H9 (cell line): Measurements from ENCODE around the gene EIF3D. TPM values are rescaled to one million over a fixed set of nuclear protein-coding genes. Genes with fewer than 3 reads are reported as not detected.

Experiments used
- DNase-seq: peaks from one replicate; pipeline ENCODE4 v3.0.0-alpha.2; 2017
- H2AFZ ChIP-seq: one replicate; pipeline ENCODE4 v1.6.1; 2013; ENCODE audit warnings: mild to moderate bottlenecking, low read length, control low read depth, moderate library complexity
- H2AK5ac ChIP-seq: 2 replicates; pipeline ENCODE4 v1.6.1; 2013; ENCODE audit warnings: low read length, control low read depth, mixed read lengths; ENCODE audit not compliant: insufficient read length
- H2BK120ac ChIP-seq: one replicate; pipeline ENCODE4 v1.6.1; 2013; ENCODE audit warnings: low read depth, mild to moderate bottlenecking, low read length, control low read depth, inconsistent platforms; ENCODE audit not compliant: poor library complexity, severe bottlenecking
- H2BK12ac ChIP-seq: 2 replicates; pipeline ENCODE4 v1.6.1; 2013; ENCODE audit warnings: low read length, control low read depth, mixed read lengths, low read depth; ENCODE audit not compliant: insufficient read length
- H2BK15ac ChIP-seq: 2 replicates; pipeline ENCODE4 v1.6.1; 2013; ENCODE audit warnings: low read depth, low read length, control low read depth
- H2BK20ac ChIP-seq: one replicate; pipeline ENCODE4 v1.6.1; 2013; ENCODE audit warnings: low read depth, mild to moderate bottlenecking, low read length, control low read depth, inconsistent platforms; ENCODE audit not compliant: poor library complexity, severe bottlenecking
- H2BK5ac ChIP-seq: 2 replicates; pipeline ENCODE4 v1.6.1; 2013; ENCODE audit warnings: low read length, control low read depth, mixed read lengths; ENCODE audit not compliant: insufficient read length
- H3K14ac ChIP-seq: 2 replicates; pipeline ENCODE4 v1.6.1; 2013; ENCODE audit warnings: low read length, control low read depth; ENCODE audit not compliant: insufficient read depth
- H3K18ac ChIP-seq: 2 replicates; pipeline ENCODE4 v1.6.1; 2013; ENCODE audit warnings: low read depth, mild to moderate bottlenecking, mixed read lengths, low read length, control low read depth; ENCODE audit not compliant: insufficient read length
- H3K23ac ChIP-seq: 2 replicates; pipeline ENCODE4 v1.6.1; 2013; ENCODE audit warnings: low read length, control low read depth, mixed read lengths, low read depth; ENCODE audit not compliant: insufficient read length
- H3K23me2 ChIP-seq: 2 replicates; pipeline ENCODE4 v1.6.1; 2013; ENCODE audit warnings: low read depth, mild to moderate bottlenecking, mixed read lengths, low read length, control low read depth; ENCODE audit not compliant: insufficient read length, poor library complexity, severe bottlenecking
- H3K27ac ChIP-seq: 2 replicates; pipeline ENCODE4 v1.5.1; 2013; ENCODE audit warnings: low read length, control low read depth, mixed read lengths, low read depth; ENCODE audit not compliant: insufficient read length
- H3K27me3 ChIP-seq: 2 replicates; pipeline ENCODE4 v1.6.1; 2013; ENCODE audit warnings: low read length, control low read depth, inconsistent platforms; ENCODE audit not compliant: insufficient read depth
- H3K4ac ChIP-seq: 2 replicates; pipeline ENCODE4 v1.6.1; 2013; ENCODE audit warnings: low read depth, mild to moderate bottlenecking, control low read depth, inconsistent platforms, low read length, moderate library complexity
- H3K4me1 ChIP-seq: 2 replicates; pipeline ENCODE4 v1.6.1; 2013; ENCODE audit warnings: low read length, control low read depth, inconsistent platforms; ENCODE audit not compliant: insufficient read depth
- H3K4me2 ChIP-seq: 2 replicates; pipeline ENCODE4 v1.6.1; 2013; ENCODE audit warnings: low read length, control low read depth, mixed read lengths; ENCODE audit not compliant: insufficient read length, insufficient read depth
- H3K56ac ChIP-seq: 2 replicates; pipeline ENCODE4 v1.6.1; 2013; ENCODE audit warnings: low read depth, mild to moderate bottlenecking, mixed read lengths, low read length, control low read depth; ENCODE audit not compliant: insufficient read length
- H3K79me1 ChIP-seq: 2 replicates; pipeline ENCODE4 v1.6.1; 2013; ENCODE audit warnings: low read depth, mild to moderate bottlenecking, moderate library complexity, low read length, control low read depth, inconsistent platforms; ENCODE audit not compliant: insufficient read depth, poor library complexity, severe bottlenecking
- H3K79me2 ChIP-seq: 2 replicates; pipeline ENCODE4 v1.6.1; 2013; ENCODE audit warnings: low read length, control low read depth, inconsistent platforms; ENCODE audit not compliant: insufficient read depth
- H3K9ac ChIP-seq: 2 replicates; pipeline ENCODE4 v1.6.1; 2013; ENCODE audit warnings: low read length, control low read depth, mixed read lengths; ENCODE audit not compliant: insufficient read length; ENCODE audit errors: extremely low read depth
- H3K9me3 ChIP-seq: one replicate; pipeline ENCODE4 v1.6.1; 2013; ENCODE audit warnings: low read depth, low read length, inconsistent platforms; ENCODE audit not compliant: control insufficient read depth
- H3T11ph ChIP-seq: one replicate; pipeline ENCODE4 v1.6.1; 2013; ENCODE audit warnings: mild to moderate bottlenecking, low read length, control low read depth, inconsistent platforms
- H4K20me1 ChIP-seq: one replicate; pipeline ENCODE4 v1.6.1; 2013; ENCODE audit not compliant: control insufficient read depth, insufficient read length, insufficient read depth
- H4K5ac ChIP-seq: 2 replicates; pipeline ENCODE4 v1.6.1; 2013; ENCODE audit warnings: low read depth, mild to moderate bottlenecking, mixed read lengths, low read length, control low read depth; ENCODE audit not compliant: insufficient read length
- H4K8ac ChIP-seq: replicated peaks from 2 replicates; pipeline ENCODE4 v1.6.1; 2013; ENCODE audit warnings: low read length, control low read depth, mixed read lengths, low read depth; ENCODE audit not compliant: insufficient read length
- H4K91ac ChIP-seq: 2 replicates; pipeline ENCODE4 v1.6.1; 2013; ENCODE audit warnings: low read depth, mild to moderate bottlenecking, moderate library complexity, mixed read lengths, low read length, control low read depth; ENCODE audit not compliant: insufficient read length
- H3K27ac Mint-ChIP-seq, 3 experiments: 2 replicates in 2 of 3; 3 replicates in 1 of 3; pipeline ENCODE4 v1.8.0; 2020 to 2021; ENCODE audit warnings: mixed read lengths in 3 of 3, mild to moderate bottlenecking in 1 of 3, moderate library complexity in 1 of 3
- H3K27me3 Mint-ChIP-seq: 2 replicates; pipeline ENCODE4 v1.8.0; 2021; ENCODE audit warnings: low read depth, mild to moderate bottlenecking, moderate library complexity, mixed read lengths
- H3K36me3 Mint-ChIP-seq, 3 experiments: 2 replicates in 2 of 3; 3 replicates in 1 of 3; pipeline ENCODE4 v1.8.0; 2020 to 2021; ENCODE audit warnings: low read depth in 3 of 3, mixed read lengths in 3 of 3; ENCODE audit not compliant: insufficient read depth in 1 of 3
- H3K4me1 Mint-ChIP-seq, 2 experiments: 2 replicates each; pipeline ENCODE4 v1.8.0; 2020; ENCODE audit warnings: mixed read lengths in 2 of 2
- H3K4me3 Mint-ChIP-seq, 2 experiments: 2 replicates in 1 of 2; 3 replicates in 1 of 2; pipeline ENCODE4 v1.8.0; 2020 to 2021; ENCODE audit warnings: mild to moderate bottlenecking in 2 of 2, mixed read lengths in 2 of 2, moderate library complexity in 1 of 2
- H3K9me3 Mint-ChIP-seq, 2 experiments: 2 replicates in 1 of 2; 3 replicates in 1 of 2; pipeline ENCODE4 v1.8.0; 2020; ENCODE audit warnings: mild to moderate bottlenecking in 2 of 2, mixed read lengths in 2 of 2, moderate library complexity in 1 of 2
- CTCF ChIP-seq: fragments of 200-600 bp; sonication (generic); conservative IDR thresholded peaks from 3 replicates; pipeline ENCODE4 v1.8.0; 2021; ENCODE audit warnings: antibody characterized with exemption, mild to moderate bottlenecking
- WGBS: extraction: QIAGEN DNeasy Blood & Tissue Kit; methylation state at CpG from one replicate; pipeline ENCODE4 v1.1.7; 2013; ENCODE audit warnings: missing lambda C conversion rate, low lambda C conversion rate, mixed read lengths; ENCODE audit not compliant: insufficient read length; ENCODE audit errors: extremely low coverage; 5-methylcytosine and 5-hydroxymethylcytosine counted together
- total RNA-seq: library from RNA; stranded (reverse); gene quantifications from 2 replicates; pipeline ENCODE4 v1.2.1, GENCODE V29; 2021

EIF3D gene
- total RNA-seq, 1 experiment from 2014 or later = 198 TPM

GRCh38 chr22:36552289-36552688 is 23.3 kb upstream of the EIF3D start:
- H3K9me3 Mint-ChIP-seq = no peaks in the 10 kb centered on the region
- Histone ChIP-seq H3K27ac (no peak overlapping the region), H2AFZ (no peak overlapping the region), H3K14ac (no peak overlapping the region), H2BK5ac (no peak overlapping the region), H4K20me1 (no peaks in the 10 kb centered on the region), H3K23me2 (no peaks in the 10 kb centered on the region), H3K9me3 (no peaks in the 10 kb centered on the region), H3K4me1 (no peaks in the 10 kb centered on the region; the same call in 1 of the 2 replicates), H2BK120ac (no peak overlapping the region), H4K5ac (no peak overlapping the region), H4K91ac (no peak overlapping the region), H2BK20ac (no peak overlapping the region), H3T11ph (no peak overlapping the region), H3K9ac (no peak overlapping the region), H3K4me2 (no peak overlapping the region), H3K4ac (no peak overlapping the region), H2BK12ac (no peak overlapping the region), H3K79me2 (no peaks in the 10 kb centered on the region), H3K56ac (no peak overlapping the region), H3K27me3 (peaks cover 3% of the 10 kb centered on the region; the same call in 1 of the 2 replicates), H3K23ac (no peak overlapping the region), H3K18ac (no peak overlapping the region), H2AK5ac (no peak overlapping the region), H2BK15ac (no peak overlapping the region), H4K8ac (no peak overlapping the region), H3K79me1 (no peaks in the 10 kb centered on the region)
- DNase-seq = no peak
- peaks cover 22% of the 10 kb centered on the region for H3K27me3 Mint-ChIP-seq
- H3K4me3 Mint-ChIP-seq = no peak overlapping the region
- peaks cover 15% of the 10 kb centered on the region in 2 experiments for H3K4me1 Mint-ChIP-seq
- H3K27ac Mint-ChIP-seq = no peak overlapping the region
- TF ChIP-seq CTCF = no peak
- no peaks in the 10 kb centered on the region for H3K36me3 Mint-ChIP-seq
- no CpG with 5 or more reads among the region's 1 CpG for WGBS
